CD4-positive, alpha-beta T cell treated with Interleukin-4 for 1 hour (primary cell): ENCODE results near the gene C9orf85.
"Not testable (repeated sequence)": the region's sequence is repeated elsewhere in the genome, so short reads cannot be mapped to it uniquely, and the experiment has no call there.

ENCODE experiments used
- DNase-seq, 2 donors: peaks; one replicate each; pipeline ENCODE4 v3.0.0-alpha.2; 2020 to 2022

The C9orf85 gene

DNA sequence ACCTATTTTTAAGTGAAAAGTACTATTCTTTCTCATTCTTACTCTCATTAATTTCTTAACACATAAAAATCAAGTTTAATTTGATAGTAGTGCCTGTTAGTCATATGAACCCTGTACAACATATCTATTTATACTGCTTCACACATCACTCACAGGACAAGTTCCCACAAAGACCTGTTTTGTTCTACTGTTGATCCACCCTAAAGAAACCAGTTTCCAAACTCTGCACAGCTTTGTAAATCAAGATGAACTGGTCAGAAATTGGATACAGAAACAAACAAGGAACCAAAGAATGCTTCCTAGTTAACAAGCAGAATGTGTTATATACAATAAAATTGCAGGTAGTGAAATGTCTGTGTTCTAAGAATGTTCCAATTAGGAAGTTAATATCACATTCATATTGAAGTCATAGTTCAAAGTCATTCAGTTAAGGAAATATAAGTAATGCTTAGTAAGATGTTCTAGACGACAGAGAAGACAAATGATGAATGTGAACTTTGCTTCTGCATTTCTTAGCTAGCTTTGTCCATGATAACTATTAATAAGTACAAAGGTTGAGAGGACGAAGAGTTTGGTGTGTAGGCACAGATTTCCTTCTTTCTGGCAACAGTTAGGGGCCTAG lies 33.4 kb downstream of the C9orf85 start:
- no peak for DNase-seq

DNA sequence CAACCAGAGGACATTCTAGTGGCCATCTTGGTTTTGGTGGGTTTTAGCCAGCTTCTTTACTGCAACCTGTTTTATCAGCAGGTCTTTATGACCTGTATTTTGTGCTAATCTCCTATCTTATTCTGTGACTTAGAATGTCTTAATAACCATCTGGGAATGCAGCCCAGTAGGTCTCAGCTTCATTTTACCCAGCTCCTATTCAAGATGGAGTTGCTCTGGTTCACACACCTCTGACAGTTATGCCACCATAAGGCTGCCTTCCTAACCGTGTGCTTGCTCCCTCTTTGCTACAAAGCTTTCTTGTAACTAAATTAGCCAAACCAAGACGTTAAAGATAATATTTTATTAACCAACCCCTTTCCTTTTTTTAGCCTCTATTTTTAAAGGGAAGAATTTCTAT lies 43.2 kb downstream of the C9orf85 start:
- DNase-seq, result not testable (repeated sequence)

DNA sequence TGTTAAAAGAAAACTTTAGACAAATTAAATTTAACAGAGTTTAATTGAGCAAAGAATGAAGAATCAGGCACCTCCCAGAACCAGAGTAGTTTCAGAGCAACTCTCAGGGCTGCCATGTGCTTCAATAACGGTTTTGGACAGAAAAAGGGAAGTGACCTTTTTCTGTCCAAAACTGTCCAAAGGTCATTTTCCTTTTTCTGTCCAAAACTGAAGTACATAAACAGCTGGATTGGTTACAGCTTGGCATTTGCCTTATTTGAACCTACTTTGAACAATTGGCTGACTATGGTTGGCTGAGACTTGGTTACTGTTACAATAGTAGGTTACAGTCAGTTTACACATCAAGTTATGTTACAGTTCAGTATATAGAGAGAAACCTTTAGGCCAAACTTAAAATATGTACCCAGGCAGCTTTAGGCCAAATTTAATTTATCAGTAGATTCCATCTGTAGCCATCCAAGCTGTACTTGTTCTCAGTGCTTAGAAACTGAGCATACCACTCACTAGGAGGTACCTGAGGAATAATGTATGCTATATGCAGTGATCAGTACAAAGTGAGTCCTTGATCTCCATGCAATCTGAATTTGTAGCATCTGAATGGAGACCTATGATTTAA lies 44.0 kb downstream of the C9orf85 start:
- no peak for DNase-seq

DNA sequence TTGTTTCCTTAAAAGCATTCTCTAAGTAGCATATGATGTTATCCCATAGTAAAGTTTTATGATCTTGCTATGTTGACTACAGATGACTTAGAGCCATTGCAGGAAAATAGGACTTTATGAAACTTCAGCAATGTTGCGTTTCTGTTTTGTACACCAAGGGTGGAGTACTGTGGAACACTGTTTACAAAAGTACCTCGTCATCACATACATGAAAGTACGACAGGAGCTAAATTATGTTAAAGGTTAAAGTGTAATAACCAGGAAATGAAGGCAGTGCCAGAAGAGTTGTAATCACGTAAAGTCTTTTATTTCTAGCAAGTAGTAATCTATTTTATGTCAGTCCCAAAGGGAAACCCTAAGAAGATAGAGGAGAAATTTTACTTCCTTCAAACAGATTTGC lies 50.9 kb downstream of the C9orf85 start:
- DNase-seq, result no peak

DNA sequence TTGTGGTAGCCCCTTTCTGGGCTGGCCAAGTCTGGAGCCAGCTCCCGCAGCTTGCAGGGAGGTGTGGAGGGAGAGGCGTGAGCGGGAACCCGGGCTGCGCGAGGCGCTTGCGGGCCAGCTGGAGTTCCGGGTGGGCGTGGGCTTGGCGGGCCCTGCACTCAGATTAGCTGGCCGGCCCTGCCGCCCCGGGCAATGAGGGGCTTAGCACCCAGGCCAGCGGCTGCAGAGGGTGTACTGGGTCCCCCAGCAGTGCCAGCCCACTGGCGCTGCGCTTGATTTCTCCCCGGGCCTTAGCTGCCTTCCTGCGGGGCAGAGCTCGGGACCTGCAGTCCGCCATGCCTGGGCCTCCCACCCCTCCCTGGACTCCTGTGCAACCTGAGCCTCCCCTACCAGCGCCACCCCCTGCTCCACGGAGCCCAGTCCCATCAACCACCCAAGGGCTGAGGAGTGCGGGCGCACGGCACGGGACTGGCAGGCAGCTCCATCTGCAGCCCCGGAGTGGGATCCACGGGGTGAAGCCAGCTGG lies 52.1 kb downstream of the C9orf85 start:
- DNase-seq, result not testable (repeated sequence)

DNA sequence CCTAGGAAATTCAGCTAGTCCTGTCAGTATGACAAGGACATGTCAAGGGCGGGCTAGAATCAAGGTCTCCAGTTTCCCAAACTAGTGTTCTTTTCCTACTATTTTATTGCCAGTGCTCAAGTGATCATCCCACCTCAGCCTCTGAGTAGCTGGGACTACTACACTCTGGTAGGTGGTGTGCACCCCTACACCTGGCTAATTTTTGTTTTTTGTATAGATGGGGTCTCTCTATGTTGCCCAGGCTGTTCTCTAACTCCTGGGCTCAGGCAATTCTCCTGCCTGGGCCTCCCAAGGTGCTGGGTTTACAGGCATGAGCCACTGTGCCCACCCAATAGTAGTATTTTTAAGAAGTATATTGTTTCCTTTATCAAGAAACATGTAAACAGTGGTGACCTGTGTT lies 54.0 kb downstream of the C9orf85 start:
- DNase-seq, result no peak

DNA sequence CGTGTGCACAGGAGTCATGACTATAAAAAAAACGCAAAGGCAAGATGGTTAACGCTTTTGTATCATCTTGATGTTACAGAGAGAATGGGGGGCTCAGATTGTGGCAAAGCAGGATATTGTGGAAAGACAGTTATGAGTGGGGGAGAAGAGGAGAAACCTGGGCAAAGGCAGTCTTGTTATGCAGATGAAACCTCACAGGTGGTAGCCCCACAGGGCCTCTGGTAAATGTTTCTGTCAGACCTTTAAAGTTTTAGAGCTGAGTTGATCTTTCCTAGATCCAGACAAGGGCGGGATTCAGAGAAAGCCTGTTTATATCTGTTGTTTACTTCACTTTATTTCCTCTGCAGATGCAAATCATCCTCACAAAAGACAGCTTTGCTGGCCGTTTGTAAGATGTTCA lies 55.2 kb downstream of the C9orf85 start:
- no peak for DNase-seq

DNA sequence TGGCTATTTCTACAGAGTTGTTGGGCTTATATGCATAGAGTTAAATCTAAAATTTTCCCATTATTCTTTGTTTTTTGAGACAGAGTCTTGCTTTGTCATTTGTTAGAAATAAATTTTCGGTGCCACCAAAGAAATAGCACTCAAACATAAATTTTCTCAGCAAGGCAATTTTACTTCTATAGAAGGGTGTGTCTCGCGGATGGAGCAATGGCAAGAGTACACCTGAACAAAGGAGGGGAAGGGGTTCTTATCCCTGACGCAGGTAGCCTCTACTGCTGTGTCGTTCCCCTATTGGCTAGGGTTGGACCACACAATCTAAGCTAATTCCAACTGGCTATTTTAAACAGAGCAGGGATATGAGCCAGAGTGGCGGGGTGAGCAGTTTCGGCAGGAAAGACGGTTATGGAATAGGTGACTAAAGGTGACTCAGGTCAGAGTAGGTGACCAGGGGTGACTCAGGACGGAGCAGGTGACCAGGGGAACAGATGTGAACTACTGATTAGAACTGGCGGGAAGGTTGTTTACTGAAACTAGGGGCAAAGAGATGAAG lies 57.2 kb downstream of the C9orf85 start:
- DNase-seq, result no peak

DNA sequence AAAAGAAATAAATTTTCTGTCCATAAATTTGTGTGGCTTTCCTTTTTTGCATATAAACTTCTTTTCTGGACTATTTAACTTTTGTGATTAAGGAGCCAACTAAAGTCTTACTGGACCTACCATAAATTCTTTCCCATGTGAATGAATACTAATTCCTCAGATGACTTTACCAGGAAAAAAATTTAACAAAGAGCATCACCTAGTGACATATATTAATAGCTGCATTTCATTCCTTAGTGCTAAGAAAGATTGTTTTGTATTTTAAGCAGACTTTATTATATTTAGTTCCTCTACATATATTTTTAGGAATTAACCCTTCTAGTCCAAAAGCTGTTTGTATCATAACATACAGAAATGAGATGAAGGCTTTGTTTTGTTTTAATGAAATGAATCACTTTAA lies 64.4 kb downstream of the C9orf85 start:
- DNase-seq, result no peak

DNA sequence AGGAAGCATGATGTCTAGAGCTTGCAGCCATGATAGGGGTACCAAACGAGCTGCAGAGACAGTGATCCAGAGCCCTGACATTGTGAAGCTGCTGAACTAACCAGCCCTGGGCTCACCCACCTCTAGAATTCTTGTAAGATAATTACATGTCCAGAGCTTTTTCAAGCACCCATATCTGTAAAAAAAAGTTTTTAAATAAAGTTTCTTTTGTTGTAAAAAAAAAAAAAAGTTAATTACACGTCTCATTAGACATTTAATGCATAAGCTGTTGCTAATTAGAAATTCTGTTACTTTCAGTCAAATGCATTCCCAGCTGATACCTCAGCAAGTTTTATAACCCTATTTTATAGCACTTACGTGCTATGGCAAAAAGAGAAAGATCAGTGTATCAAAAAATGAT lies 65.6 kb downstream of the C9orf85 start:
- no peak for DNase-seq

DNA sequence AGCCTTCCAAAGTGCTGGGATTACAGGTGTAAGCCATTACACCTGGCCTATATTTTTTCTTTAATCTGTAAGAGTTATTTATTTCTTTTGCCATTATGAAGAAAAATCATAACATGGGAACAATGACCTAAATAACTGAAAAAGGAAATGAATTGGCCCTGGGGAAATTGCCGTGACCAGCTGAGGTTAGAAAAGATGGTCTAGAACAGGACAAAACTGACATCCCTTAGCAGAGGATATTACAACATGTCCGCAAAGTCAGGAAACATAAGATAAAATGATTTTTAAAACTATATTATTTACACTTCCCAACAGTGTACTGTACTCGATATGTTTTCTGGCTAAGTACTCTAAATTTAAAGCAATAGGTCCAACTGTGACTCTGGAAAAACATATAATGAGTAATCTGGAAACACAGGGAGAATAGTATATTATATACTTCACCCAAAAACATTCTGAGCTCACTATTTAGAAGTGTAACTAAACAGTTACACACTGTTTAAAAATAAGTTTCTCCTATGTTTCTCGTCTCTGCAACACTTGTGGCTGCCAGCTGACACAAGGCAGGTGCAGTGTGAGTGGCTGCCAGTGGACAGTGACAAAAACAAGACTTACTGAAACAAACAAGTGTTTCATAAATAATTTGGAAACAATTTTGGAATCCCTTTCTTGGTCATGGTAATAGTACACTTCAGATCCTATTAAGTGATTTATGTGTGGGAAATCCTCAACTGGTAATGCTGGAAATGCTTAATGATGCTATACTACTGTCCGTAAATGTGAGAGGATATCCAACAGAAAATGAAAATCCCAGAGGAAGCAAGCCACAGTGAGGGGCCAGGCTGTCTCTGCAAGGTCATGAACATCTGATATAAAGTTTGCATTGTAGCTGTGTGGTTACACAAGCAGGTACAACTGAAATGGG lies 69.1 kb downstream of the C9orf85 start:
- DNase-seq, result no peak

DNA sequence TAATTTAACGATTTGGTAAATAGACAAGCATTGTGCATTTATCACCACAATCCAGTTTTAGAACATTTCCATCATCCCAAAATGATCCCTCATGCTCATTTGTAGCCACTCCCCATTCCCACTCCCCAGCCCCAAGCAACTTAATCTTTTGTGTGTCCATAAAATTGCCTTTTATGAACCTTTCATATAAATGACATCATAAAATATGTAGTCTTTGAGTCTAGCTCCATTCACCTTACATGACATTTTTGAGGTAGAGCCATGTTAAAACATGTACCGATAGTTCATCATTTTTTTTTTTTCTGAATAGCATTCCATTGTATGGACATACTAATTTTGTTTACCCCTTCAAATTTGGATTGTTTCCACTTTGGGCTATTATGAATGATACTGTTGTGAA lies 70.5 kb downstream of the C9orf85 start:
- DNase-seq, result no peak

DNA sequence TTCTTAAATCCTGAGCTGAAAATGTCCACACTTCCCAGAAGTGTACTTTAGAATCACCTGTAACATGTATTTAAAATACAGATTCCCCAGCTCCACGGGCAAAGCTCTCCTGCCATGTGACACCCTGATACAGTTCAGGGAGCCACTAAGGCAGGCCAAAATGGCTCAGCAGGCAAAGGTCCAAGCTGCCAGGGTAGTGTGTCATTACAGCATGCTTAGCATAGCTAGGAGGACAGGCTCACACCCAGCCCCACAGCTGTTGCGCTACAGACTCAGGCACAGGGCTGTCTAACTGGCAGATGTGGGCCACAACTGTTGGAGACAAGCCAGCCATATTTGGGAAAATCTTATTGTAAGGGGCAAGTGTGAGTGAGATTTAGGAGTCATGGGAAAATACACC lies 73.0 kb downstream of the C9orf85 start:
- no peak for DNase-seq

DNA sequence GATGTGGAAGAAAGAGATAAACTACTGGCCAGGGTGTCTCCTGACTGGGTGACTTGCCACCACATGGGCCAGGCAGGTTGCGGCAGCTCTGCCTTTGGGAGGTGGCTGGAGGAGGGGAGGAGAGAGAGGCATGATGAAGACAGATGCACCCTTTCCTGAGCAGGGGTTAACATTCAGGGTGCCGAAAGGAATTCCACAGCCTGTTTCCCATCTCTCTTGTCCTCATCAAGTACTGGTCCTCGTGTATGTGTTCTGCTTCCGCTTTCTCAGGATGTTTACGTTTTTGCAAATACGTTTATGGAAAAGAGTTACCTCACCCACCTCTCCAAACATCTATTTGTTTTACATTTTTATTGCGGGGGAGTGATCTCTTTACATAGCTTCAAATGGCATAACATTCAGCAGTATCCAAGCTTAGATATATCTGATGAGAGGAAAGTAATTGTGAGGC lies 73.4 kb downstream of the C9orf85 start:
- no peak for DNase-seq

DNA sequence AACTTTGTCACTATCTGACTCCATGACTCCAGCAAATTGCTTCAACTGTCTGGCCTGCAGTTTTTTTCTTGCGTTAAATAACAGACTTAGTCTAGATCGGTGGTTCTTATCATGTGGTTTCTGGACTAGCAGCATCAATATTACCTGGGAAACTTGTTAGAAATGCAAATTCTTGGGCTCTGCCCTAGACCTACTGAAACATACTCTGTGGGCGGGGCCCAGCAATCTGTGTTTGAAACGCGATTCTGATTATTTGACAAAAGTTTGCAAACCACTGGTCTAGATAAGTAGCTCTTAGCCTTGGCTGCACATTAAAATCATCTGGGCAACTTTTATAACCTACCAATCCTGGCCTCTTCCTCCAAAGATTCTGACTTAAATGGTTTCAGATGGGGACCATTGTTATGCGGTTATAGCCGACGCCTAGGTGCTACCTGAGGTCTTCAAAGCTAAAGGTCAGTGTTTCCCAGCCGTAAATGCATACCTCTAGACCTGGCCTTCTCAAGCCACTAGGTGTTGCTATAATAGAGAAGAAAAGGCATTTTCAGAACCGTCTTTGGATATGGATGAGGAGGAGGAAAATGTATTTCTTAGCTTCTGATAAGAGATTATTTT lies 74.0 kb downstream of the C9orf85 start:
- DNase-seq, result no peak

DNA sequence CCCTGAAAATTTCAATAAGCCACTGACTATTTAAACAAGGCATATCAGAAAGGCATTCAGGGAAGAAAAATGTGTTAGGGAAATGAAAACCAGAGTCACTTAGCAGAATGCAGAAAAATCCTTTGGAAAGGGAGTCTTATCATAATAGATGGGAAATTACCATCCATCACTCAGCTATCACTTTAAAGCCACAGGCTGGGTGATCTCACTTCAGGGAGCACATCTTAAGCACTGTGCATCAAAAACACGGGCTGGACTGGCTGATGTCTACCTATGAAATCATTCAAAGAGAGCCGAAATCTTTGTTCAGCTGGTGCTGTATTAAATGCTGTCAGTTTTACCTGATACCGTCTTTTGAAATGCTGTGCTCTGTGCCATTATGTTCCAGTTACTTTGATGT lies 75.5 kb downstream of the C9orf85 start:
- no peak for DNase-seq

DNA sequence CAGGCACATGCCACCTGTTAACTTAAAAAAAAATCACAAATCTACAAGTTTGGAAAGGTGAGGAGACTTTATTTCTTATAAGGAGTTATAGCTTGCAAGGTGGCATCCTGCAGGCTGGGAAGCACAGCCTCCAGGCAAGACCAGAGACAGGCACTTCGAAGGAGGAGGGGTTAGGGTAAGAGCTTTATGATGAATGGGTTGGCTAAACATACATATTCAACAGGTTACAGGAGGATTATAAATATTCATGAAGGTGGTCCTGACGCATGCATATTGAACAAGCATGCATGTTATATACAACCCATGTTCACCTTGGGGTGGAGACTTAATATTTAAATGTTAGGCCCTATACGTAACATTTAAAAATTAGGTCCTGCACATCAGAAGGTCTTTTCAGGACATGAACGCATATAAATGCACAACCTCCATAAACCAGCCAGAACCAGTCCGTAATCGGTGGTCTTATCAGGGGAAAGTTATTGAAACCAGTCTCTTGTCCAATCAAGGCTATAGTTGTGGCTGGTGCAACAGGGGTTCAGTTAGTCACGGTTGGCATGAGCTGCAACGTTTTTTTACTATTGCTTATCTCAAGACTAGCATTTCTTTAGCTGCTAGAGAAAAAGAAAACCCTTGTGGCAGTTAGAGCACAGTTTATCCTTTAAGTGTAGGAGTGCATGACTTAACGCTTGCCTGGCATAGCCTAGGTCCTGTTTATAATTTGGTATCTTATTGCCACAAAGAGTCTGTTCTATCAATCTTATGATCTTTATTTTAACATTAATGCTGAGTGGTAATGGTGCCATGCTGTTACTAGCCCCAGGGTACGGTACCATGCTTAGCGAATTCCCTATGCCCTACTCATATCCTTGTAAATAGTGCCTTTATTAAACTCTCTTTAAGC lies 76.3 kb downstream of the C9orf85 start:
- DNase-seq, result no peak

DNA sequence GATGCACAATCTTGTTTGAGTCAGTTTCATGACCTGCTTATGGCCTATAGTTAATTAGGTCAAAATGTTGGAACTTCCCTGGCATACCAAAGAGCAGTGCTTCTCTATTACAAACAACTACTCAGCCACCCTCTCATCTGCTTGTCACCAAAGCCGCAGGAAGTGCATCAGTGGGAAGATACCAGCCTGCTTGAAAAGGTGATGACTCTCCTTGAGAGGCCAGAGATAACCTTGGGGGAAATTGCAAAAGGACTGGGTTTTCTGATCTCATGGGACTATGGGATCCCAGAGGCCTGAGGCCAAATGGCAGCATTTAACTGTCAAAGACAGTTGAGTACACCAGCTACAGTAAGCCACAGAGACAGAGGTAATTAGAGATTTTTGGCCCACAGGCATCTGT lies 79.0 kb downstream of the C9orf85 start:
- DNase-seq, result no peak

DNA sequence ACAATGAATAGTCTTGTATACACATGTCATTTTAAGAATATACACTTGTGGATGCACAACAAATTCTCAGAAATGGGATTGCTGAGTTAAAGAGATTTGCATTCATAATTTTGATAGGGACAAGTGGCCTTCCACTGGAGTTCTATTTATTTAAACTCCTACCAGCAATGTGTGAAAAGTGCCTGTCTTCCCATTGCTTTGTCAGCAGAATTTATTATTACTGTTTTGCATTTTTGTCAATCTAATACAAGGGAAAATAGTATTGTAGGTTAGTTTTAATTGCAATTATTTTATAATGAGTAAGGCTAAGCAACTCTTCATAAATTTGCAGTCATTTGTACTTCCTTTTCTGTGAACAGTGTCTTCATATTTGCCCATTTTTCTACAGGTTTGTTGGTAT lies 94.0 kb downstream of the C9orf85 start:
- no peak for DNase-seq

DNA sequence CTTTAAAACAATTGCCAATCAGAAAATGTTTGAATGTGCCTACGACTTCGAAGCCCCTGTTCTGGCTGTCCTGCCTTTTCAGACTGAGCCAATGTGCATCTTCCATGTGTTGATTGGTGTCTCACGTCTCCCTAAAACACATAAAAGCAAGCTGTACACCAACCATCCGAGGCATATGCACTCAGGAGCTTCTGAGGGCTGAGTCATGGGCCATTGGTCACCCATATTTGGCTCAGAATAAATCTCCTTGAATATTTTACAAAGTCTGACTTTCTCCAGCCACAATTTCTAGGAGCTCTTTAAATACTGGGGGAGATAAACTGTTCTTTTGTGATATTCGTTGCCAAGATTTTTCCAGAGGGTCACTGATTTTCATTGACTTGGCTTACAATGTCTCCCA lies 95.1 kb downstream of the C9orf85 start:
- no peak for DNase-seq

DNA sequence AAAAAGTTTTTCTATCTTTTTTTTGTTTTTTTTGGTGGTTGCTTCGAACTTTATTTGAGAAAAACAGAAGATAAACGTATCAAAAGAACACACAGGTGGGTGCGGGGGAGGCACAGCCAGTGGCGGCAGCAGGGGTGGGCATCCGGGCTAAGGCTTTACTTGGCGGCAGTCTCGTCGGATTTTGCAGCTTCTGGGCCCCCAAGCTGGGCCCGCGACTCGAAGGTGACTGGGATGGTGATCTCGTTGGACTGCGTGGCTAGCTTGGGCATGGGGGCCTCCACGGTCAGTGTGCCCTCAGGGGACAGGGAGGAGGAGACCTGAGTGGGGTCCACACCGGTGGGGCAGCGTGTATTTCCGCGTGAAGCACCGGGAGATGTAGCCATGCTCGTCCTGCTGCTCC lies 96.3 kb downstream of the C9orf85 start:
- not testable (repeated sequence) for DNase-seq

DNA sequence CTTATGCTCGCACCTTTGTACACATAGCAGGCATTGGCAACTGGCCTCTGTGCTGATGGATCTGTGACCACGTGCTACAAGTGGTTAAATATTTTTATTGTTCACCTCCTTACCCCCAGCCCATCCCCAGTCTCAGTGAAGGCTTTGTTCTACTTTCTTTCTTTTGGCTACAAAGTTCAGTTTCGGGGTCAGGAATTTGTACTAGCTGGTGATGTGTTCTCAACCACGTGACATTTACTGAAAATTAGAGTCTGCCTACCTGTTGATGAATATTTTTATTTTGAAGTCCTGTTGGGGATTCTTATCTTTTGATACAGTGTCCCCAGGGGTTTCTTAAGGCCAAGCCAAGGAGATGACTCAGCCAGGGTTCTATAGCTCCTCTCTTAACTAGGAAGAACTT lies 101.2 kb downstream of the C9orf85 start:
- no peak for DNase-seq
